NCI-H510A treated with DMSO at 0.1 percent for 48 hours (cell line): ENCODE data around the gene RFTN2.
"Not testable (repeated sequence)": the region's sequence is repeated elsewhere in the genome, so short reads cannot be mapped to it uniquely, and the experiment has no call there.

ENCODE experiments used
- DNase-seq: peaks from one replicate; lab custom pipeline; 2025; lab: John Stamatoyannopoulos, UW

The RFTN2 gene

GRCh38 chr2:197674591-197674990 lies 796 bp downstream of the RFTN2 start:
- DNase-seq, result no peak

- DNase-seq, result no peak
Observed at GRCh38 chr2:197674060-197674459, 1.3 kb downstream of the RFTN2 start.

GRCh38 chr2:197673606-197674005 lies 1.8 kb downstream of the RFTN2 start:
- DNase-seq, result no peak

- no peak for DNase-seq
Observed at GRCh38 chr2:197673106-197673505, 2.3 kb downstream of the RFTN2 start.

GRCh38 chr2:197672371-197672893 lies 3.0 kb downstream of the RFTN2 start:
- no peak for DNase-seq

GRCh38 chr2:197669077-197669476 lies 6.3 kb downstream of the RFTN2 start:
- no peak for DNase-seq

- no peak for DNase-seq
Observed at GRCh38 chr2:197668296-197668695, 7.1 kb downstream of the RFTN2 start.

- DNase-seq, result no peak
Observed at GRCh38 chr2:197666277-197666676, 9.1 kb downstream of the RFTN2 start.

- DNase-seq, result no peak
Observed at GRCh38 chr2:197661626-197662025, 13.8 kb downstream of the RFTN2 start.

GRCh38 chr2:197657562-197657961 lies 17.8 kb downstream of the RFTN2 start:
- DNase-seq, result no peak

GRCh38 chr2:197647961-197648690 lies 27.3 kb downstream of the RFTN2 start:
- no peak for DNase-seq

GRCh38 chr2:197641666-197642065 lies 33.7 kb downstream of the RFTN2 start:
- no peak for DNase-seq

- not testable (repeated sequence) for DNase-seq
Observed at GRCh38 chr2:197640571-197641122, 34.7 kb downstream of the RFTN2 start.

- no peak for DNase-seq
Observed at GRCh38 chr2:197633109-197633657, 42.2 kb downstream of the RFTN2 start.

GRCh38 chr2:197628043-197628500 lies 47.3 kb downstream of the RFTN2 start:
- DNase-seq, result no peak

- no peak for DNase-seq
Observed at GRCh38 chr2:197626965-197627625, 48.3 kb downstream of the RFTN2 start.

- DNase-seq, result no peak
Observed at GRCh38 chr2:197620133-197620532, 55.3 kb downstream of the RFTN2 start.

GRCh38 chr2:197615016-197615652 lies 60.3 kb downstream of the RFTN2 start:
- DNase-seq, result peak; percentile 82

- DNase-seq, result peak; percentile 82
Observed at GRCh38 chr2:197614532-197614931, 60.9 kb downstream of the RFTN2 start.

- peak; percentile 95 for DNase-seq
Observed at GRCh38 chr2:197613509-197613987, 61.8 kb downstream of the RFTN2 start.

GRCh38 chr2:197606180-197606579 lies 69.2 kb downstream of the RFTN2 start:
- DNase-seq, result no peak
